Neutrophil (primary cell): ENCODE measurements around the gene GRM8.

Experiments
- H3K27ac ChIP-seq: fragments of 200-600 bp; sonication (generic); 2 replicates; pipeline ENCODE4 v1.5.1; 2016; ENCODE audit warnings: mild to moderate bottlenecking, moderate library complexity
- H3K27me3 ChIP-seq: fragments of 200-600 bp; sonication (generic); 2 replicates; pipeline ENCODE4 v1.6.0; 2016; ENCODE audit warnings: mild to moderate bottlenecking
- H3K36me3 ChIP-seq: fragments of 200-600 bp; sonication (generic); 2 replicates; pipeline ENCODE4 v1.5.1; 2017
- H3K4me1 ChIP-seq, 2 experiments: fragments of 200-600 bp in 1 of 2; sonication (generic) in 1 of 2; 1 replicate in 1 of 2; 2 replicates in 1 of 2; pipeline versions ENCODE4 v1.5.1 to v1.6.1; 2013 to 2016; ENCODE audit warnings: low read depth in 1 of 2, low read length in 1 of 2, mild to moderate bottlenecking in 1 of 2, moderate library complexity in 1 of 2; ENCODE audit not compliant: control insufficient read depth in 1 of 2, insufficient read depth in 1 of 2
- H3K4me3 ChIP-seq, 2 experiments: fragments of 200-600 bp in 1 of 2; sonication (generic) in 1 of 2; 1 replicate in 1 of 2; 2 replicates in 1 of 2; pipeline ENCODE4 v1.5.1; 2013 to 2016; ENCODE audit warnings: low read depth in 1 of 2, low read length in 1 of 2, mild to moderate bottlenecking in 1 of 2, moderate library complexity in 1 of 2
- H3K9me3 ChIP-seq: fragments of 200-600 bp; sonication (generic); 2 replicates; pipeline ENCODE4 v1.5.1; 2016
- CTCF ChIP-seq: fragments of 200-600 bp; sonication (generic); IDR thresholded peaks from 2 replicates; pipeline ENCODE4 v1.5.1; 2016; ENCODE audit warnings: antibody characterized with exemption

Gene GRM8

GRCh38 chr7:127119517-127119916, 133.2 kb downstream of the GRM8 start:
- H3K27ac ChIP-seq = no peak overlapping the region
- no peaks in the 10 kb centered on the region for H3K36me3 ChIP-seq
- H3K4me3 ChIP-seq = no peak overlapping the region
- TF ChIP-seq CTCF = no peak
- H3K4me1 ChIP-seq = no peaks in the 10 kb centered on the region
- no peaks in the 10 kb centered on the region for H3K27me3 ChIP-seq
- H3K9me3 ChIP-seq = no peaks in the 10 kb centered on the region

GRCh38 chr7:127114742-127115265, 137.9 kb downstream of the GRM8 start:
- Histone ChIP-seq H3K27me3 (no peaks in the 10 kb centered on the region), H3K9me3 (no peaks in the 10 kb centered on the region), H3K4me3 (no peak overlapping the region), H3K4me1 (no peaks in the 10 kb centered on the region), H3K36me3 (no peaks in the 10 kb centered on the region), H3K27ac (no peak overlapping the region)
- no peak for TF ChIP-seq CTCF

GRCh38 chr7:127107601-127108007, 145.1 kb downstream of the GRM8 start:
- Histone ChIP-seq H3K27me3 (no peaks in the 10 kb centered on the region), H3K9me3 (no peaks in the 10 kb centered on the region), H3K4me1 (no peaks in the 10 kb centered on the region), H3K4me3 (no peak overlapping the region), H3K36me3 (no peaks in the 10 kb centered on the region), H3K27ac (no peak overlapping the region)
- no peak for TF ChIP-seq CTCF

- H3K27me3 ChIP-seq = no peaks in the 10 kb centered on the region
- no peak overlapping the region for H3K27ac ChIP-seq
- H3K9me3 ChIP-seq = no peaks in the 10 kb centered on the region
- H3K4me3 ChIP-seq = no peak overlapping the region
- TF ChIP-seq CTCF = no peak
- H3K4me1 ChIP-seq = no peaks in the 10 kb centered on the region
- no peaks in the 10 kb centered on the region for H3K36me3 ChIP-seq
Measured at GRCh38 chr7:127093340-127093739, 159.4 kb downstream of the GRM8 start.

GRCh38 chr7:127091620-127092019, 161.1 kb downstream of the GRM8 start:
- H3K27ac ChIP-seq = no peak overlapping the region
- H3K36me3 ChIP-seq = no peaks in the 10 kb centered on the region
- H3K4me3 ChIP-seq = no peak overlapping the region
- no peaks in the 10 kb centered on the region for H3K4me1 ChIP-seq
- TF ChIP-seq CTCF = no peak
- no peaks in the 10 kb centered on the region for H3K27me3 ChIP-seq
- H3K9me3 ChIP-seq = no peaks in the 10 kb centered on the region

GRCh38 chr7:127089146-127089545, 163.6 kb downstream of the GRM8 start:
- no peak overlapping the region for H3K27ac ChIP-seq
- H3K4me3 ChIP-seq = no peak overlapping the region
- no peaks in the 10 kb centered on the region for H3K9me3 ChIP-seq
- TF ChIP-seq CTCF = no peak
- H3K27me3 ChIP-seq = no peaks in the 10 kb centered on the region
- no peaks in the 10 kb centered on the region for H3K36me3 ChIP-seq
- H3K4me1 ChIP-seq = no peaks in the 10 kb centered on the region
